ENCODE measurements around the gene SUN1.

DNA sequence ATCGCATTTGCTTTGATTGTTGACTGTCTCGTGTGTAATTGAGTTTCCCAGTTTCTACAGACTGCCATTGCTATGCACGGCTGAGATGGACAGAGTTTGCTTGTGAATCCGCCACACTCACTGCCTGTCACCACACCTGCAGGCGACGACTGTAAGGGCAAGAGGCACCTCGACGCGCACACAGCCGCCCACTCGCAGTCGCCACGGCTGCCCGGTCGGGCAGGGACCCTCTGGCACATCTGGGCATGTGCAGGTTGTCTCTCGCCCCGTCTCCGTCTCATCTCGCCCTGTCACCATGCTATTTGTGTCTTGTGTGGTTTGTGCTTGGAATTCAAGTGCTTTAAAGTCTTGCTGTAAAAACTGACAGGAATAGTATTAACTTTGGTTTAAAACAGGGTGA lies 17.5 kb downstream of the SUN1 start:
- TF ChIP-seq, protein P1, sequence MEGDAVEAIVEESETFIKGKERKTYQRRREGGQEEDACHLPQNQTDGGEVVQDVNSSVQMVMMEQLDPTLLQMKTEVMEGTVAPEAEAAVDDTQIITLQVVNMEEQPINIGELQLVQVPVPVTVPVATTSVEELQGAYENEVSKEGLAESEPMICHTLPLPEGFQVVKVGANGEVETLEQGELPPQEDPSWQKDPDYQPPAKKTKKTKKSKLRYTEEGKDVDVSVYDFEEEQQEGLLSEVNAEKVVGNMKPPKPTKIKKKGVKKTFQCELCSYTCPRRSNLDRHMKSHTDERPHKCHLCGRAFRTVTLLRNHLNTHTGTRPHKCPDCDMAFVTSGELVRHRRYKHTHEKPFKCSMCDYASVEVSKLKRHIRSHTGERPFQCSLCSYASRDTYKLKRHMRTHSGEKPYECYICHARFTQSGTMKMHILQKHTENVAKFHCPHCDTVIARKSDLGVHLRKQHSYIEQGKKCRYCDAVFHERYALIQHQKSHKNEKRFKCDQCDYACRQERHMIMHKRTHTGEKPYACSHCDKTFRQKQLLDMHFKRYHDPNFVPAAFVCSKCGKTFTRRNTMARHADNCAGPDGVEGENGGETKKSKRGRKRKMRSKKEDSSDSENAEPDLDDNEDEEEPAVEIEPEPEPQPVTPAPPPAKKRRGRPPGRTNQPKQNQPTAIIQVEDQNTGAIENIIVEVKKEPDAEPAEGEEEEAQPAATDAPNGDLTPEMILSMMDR (IDR thresholded peaks at IDR 0.05; ENCODE audit: low read depth, low read length), result no peak
- no peak for TF ChIP-seq EZH2phosphoT487 (IDR thresholded peaks at IDR 0.05; ENCODE audit: low read depth)

Measured in OCI-LY3 (cell line).